GM18951 (cell line): ENCODE measurements around the gene RPS18.
A peak's percentile ranks its signal among the peaks of the same experiment; 100 is the strongest.

Experiments used
- POLR2A ChIP-seq: IDR thresholded peaks from 4 replicates; pipeline ENCODE4 v1.6.1; 2011; ENCODE audit warnings: mild to moderate bottlenecking; ENCODE audit not compliant: insufficient read length, insufficient read depth; ENCODE audit errors: extremely low read depth
- in situ Hi-C: fragments of 300-500 bp; cut with MboI; formaldehyde crosslinking; loops from one replicate; pipeline ENCODE4 v1.12.0; 2022; ENCODE audit warnings: low sequenced_read_pairs, mixed read lengths, inconsistent platforms; ENCODE audit not compliant: unreplicated experiment

The RPS18 gene

DNA sequence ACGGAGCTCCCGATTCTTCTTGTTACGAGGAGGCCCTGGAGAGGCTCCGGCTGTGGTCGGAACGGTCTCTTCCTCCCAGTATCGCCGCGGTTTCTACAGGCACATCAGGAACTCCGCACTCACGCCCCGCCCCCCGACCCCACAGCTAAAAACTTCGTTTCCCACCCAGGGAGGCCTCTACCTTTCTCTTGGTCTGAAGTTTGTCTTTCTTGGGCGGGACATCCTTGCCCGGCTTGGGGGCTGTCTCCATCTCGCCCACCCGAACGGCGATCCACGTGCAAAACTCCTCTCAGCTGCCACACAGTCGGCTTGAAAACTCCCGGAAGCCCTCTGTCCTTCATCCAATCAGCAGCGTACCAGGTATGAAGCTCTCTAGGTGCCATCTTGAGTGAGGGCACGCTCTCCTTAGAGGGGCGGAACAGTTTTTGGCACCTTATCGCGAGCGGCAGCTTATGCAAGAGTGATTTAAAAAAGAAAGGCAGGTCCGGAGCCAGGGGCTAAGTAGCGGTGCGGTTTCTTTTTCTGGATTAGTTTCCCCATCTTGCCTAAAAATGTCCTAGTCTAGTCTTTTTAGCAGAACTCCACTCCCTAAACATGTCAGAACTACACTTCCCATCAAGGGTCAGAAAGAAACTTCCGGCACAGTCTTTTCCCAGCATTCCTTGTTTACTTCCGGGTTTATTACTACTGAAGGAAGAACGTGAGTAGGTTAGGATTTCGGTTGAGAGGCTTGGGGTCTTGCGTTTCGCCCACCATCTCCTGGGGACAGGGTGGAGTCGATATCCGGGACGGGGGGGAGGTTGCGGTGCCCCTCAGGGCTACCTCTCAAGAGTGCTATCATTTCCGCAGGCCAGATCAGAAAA, 17.3 kb downstream of the RPS18 start, which contains the start of the genes PFDN6 and WDR46:
Gene PFDN6, plus strand, starts transcription at position 681 of the 863 bp plus-strand sequence. CDS start 256 bp downstream, outside the sequence.
Gene WDR46, minus strand, starts transcription at position 319 of the 863 bp plus-strand sequence. Its CDS starts 69 bp downstream, at position 250.
- TF ChIP-seq POLR2A = peak; percentile 42
- in situ Hi-C loops = no loop called here

DNA sequence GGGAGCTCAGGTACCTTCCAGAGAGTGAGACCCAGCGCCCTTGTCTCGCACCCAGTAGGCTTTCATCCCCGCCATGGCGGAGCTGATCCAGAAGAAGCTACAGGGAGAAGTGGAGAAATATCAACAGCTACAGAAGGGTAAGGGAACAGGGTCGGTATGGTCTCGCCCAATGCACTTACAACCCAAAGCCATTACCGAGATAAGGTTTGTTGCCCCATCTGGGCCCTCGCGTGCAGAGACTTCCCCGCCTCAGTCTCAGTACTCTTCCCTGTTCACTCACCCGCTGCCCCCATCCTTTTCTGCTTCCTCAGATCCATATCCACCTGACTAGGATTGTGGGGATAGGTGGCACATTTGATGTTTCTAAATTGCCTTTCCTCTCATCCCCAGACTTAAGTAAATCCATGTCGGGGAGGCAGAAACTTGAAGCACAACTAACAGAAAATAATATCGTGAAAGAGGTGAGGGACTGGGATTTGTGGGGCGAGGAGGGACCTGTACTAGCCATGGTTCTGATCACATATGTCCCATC, 18.0 kb downstream of the RPS18 start:
- no peak for TF ChIP-seq POLR2A
- in situ Hi-C loops = no loop called here

- in situ Hi-C loops = no loop called here
- no peak for TF ChIP-seq POLR2A
Observed at GRCh38 chr6:33290459-33290858, 18.6 kb downstream of the RPS18 start.

- no peak for TF ChIP-seq POLR2A
- in situ Hi-C loops = no loop called here
Observed at GRCh38 chr6:33292996-33293682, 21.3 kb downstream of the RPS18 start.

DNA sequence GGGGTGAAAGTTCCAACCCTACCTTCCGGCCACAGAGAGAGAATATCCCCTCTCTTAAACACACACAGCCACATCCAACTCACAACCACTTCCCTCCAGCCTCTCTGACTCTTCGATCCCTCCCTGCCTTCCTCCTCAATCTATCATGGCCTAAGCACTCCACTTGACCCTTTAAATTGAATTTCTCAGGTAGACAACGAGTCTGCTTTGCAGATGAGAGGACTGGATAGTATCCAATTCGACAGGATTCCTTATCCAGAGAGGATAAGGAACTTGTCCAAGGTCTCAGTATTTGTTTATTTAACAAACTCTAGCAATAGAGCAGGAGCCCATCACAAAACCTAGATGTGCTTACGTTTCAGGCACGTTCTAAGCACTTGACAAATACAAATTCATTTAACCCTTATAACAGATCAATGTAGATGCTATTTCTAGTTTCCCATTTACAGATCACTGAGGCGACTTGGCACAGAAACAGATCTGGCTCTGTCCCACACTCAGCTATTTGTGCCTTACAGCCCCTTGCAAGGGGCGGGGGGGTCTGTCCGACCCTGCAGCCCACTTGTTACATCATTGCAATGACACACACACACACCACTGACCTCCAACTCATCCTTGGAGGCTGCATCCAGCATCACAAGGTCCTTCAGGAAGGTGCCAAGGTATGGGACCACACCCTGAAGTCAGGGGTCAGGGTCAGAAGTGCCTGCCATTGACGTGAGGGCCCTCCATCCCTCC, 22.4 kb downstream of the RPS18 start:
- in situ Hi-C loops = no loop called here

DNA sequence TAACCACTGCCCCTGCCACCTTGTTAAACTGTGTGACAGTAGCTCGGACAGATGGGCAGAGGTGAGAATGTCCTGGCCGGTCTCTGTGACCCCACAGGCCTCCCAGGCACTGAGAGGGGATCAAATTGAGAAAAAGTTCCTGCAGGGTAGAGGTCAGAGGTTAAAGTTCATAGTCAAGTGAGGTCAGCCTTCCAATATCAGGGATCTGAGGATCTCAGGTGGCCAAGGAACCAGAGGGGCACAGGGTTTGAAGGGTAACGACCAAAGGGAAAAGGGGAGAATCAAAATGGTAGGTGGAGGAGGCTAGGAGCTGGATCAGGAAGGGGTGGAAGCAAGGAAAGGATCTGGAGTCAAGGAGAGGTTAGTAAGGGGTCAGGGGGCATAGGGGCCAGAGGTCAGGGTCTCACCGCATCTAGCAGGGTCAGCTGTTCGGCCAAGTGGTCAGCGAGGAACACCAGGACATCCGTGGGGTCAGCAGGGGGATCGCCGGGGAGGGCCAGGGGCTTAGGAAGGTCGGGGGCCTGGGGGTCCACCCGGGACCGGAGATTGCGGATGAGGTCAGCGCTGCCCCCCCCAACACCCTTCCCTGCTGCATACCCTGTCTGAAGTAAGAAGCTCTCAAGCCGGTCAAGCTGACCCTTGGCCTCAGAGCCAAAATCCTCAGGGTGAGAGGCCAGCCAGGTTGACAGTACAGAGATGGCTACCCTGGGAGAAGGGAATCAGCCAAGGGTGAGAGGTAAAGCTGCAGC, 23.9 kb downstream of the RPS18 start:
- no peak for TF ChIP-seq POLR2A
- in situ Hi-C loops = no loop called here

More for the DNA sequence above, 22.4 kb downstream of the RPS18 start:
- no peak for TF ChIP-seq POLR2A

DNA sequence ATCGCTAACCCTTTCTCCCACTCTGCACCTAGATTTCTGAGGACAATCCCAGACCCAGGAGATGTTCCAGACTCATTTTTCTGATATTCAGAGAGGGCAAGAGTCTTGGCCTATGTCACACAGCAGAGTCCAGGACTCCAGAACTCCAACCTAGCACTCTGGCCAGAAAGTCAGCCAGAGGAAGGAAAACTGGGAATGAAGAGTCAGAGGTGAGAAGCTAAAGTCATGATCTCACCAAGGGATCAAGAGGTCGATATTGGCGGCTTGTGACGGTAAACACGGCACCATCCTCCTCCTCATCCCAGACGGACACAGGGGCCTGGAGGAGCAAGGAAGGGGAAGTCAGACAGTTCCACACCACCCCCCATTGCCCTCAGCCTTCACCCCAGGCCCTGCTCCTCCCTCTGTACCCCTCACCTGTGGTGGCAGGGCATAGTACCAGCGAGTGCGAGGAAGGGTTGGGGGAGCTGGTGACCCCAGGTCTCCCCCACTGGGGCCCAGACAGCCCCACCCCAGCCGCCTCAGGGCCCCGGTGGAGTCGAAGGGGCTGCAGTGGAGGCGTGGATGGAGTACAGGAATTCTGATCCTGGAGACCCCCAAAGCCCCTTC, 25.0 kb downstream of the RPS18 start:
- in situ Hi-C loops = no loop called here
- TF ChIP-seq POLR2A = no peak

GRCh38 chr6:33297406-33297955, 25.6 kb downstream of the RPS18 start:
- in situ Hi-C loops = no loop called here
- no peak for TF ChIP-seq POLR2A

- no peak for TF ChIP-seq POLR2A
- in situ Hi-C loops = no loop called here
Observed at GRCh38 chr6:33297956-33298772, 26.3 kb downstream of the RPS18 start.

DNA sequence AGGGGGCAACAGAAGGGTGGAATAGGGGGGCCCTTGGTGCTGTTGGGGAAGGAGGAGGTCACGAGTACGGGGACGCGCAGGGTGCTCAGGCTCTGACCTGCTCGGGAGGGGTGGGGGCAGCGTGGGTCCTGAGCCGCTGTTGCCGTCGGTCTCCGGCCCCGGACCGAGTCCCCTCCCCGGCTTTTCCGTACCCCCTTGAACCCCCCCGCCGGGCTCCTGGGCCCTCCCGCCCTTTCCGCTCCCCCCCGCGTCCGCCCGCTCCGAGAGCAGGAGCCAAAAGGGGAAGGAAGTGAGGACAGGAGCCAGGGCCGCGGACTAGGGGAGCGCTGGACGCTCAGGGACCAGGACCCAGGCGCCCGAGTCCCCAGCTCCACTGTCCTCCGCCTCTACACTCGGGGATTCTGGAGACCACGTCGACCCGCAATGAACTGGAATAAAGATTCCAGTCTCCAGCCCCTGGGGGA, 26.9 kb downstream of the RPS18 start, which contains the start of gene RGL2:
Gene RGL2, minus strand, starts transcription at position 170 of the 464 bp plus-strand sequence. CDS start 332 bp downstream, outside the sequence.
- TF ChIP-seq POLR2A = no peak
- in situ Hi-C loops = no loop called here
